ENCODE results near the gene MAGEF1. TPM values are rescaled to one million over a fixed set of nuclear protein-coding genes. Genes with fewer than 3 reads are reported as not detected.

MAGEF1 gene
- total RNA-seq, 1 experiment from 2014 or later: 59.1 TPM

DNA sequence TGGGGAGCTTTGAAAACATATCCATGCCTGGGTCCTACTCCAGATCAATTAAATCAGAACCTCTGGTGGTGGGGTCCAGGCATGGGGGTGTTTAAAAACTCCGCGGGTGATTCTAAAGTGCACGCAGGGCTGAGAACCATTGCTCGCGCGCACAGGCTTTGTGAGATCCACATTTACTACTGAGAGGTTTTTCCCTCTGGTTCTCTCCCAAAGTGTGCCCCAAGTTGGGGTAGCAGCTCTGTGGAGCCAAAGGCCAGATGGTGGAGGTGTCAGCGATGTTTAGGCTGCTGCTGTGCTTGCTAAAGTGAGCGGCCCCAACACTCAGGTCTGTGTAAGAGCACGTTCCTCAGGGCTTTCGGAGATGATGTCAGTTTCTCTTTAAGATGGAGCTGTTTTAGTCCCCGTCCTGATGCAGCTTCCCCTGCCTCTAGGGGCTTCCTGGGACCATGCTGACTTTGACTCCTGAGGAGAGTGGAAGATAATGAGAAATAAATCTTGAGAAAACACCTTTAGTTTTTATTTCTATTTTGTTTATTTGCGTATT, 13.4 kb upstream of the MAGEF1 start:
- Histone ChIP-seq H3K4me1 (peaks cover 5% of the 10 kb centered on the region; the same call in 1 of the 2 replicates), H3K36me3 (ENCODE audit: control insufficient read depth, insufficient read depth, low read length) (no peaks in the 10 kb centered on the region), H3K4me3 (ENCODE audit: low read depth, low read length) (no peak overlapping the region), H3K9me3 (no peaks in the 10 kb centered on the region), H3K27me3 (replicated peaks; ENCODE audit: control insufficient read depth, insufficient read depth, low read length) (no peaks in the 10 kb centered on the region)
- intact Hi-C loops (cut with micrococcal nuclease; ENCODE audit: unreplicated experiment): no loop called here
- H3K27ac Mint-ChIP-seq (ENCODE audit: unreplicated experiment): no peak overlapping the region
- DNase-seq: no peak
- ChIA-PET CTCF (interaction anchor here (0.6 to 2.3 kb wide), 2 partner anchors 164 kb away, joined by 3 to 10 read pairs; partner anchors contain the start of gene EPHB3), POLR2A (no interaction called here)
- H3K36me3 Mint-ChIP-seq (ENCODE audit: insufficient read depth, unreplicated experiment): no peaks in the 10 kb centered on the region
- no peak overlapping the region for H3K4me3 Mint-ChIP-seq (ENCODE audit: unreplicated experiment)
- H3K27me3 Mint-ChIP-seq (ENCODE audit: insufficient read depth, unreplicated experiment): no peaks in the 10 kb centered on the region
- no TSS peak for BruUV-seq (replicated peaks)
- H3K9me3 Mint-ChIP-seq (ENCODE audit: unreplicated experiment): no peaks in the 10 kb centered on the region
- TF ChIP-seq, protein P1, sequence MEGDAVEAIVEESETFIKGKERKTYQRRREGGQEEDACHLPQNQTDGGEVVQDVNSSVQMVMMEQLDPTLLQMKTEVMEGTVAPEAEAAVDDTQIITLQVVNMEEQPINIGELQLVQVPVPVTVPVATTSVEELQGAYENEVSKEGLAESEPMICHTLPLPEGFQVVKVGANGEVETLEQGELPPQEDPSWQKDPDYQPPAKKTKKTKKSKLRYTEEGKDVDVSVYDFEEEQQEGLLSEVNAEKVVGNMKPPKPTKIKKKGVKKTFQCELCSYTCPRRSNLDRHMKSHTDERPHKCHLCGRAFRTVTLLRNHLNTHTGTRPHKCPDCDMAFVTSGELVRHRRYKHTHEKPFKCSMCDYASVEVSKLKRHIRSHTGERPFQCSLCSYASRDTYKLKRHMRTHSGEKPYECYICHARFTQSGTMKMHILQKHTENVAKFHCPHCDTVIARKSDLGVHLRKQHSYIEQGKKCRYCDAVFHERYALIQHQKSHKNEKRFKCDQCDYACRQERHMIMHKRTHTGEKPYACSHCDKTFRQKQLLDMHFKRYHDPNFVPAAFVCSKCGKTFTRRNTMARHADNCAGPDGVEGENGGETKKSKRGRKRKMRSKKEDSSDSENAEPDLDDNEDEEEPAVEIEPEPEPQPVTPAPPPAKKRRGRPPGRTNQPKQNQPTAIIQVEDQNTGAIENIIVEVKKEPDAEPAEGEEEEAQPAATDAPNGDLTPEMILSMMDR (IDR thresholded peaks at IDR 0.05; ENCODE audit: insufficient read depth in 1 of 2, low read depth in 1 of 2, low read length in 1 of 2, severe bottlenecking in 1 of 2, unreplicated experiment in 1 of 2): no peak
- H3K4me1 Mint-ChIP-seq (ENCODE audit: low read depth, unreplicated experiment): no peaks in the 10 kb centered on the region

DNA sequence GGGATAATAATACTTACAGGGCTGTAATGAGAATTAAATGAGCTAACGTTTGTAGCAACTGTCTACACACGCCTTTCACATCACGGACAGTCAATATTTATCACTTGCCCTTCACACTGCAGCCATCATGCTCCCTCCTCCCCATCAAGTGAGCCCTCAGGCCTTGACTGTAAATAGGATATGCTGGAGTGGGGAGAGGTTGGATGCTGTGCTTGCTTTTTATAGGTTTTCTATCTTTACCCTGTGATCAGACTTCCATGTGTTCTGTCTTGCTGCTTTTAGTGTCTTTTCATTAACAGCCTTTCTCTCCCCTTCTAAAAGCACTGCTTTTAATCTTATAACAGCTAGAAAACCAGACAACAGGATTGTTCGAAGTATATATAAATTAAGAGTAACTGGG, 12.8 kb upstream of the MAGEF1 start:
- no peaks in the 10 kb centered on the region for H3K9me3 ChIP-seq
- Mint-ChIP-seq H3K9me3 (ENCODE audit: unreplicated experiment) (no peaks in the 10 kb centered on the region), H3K36me3 (ENCODE audit: insufficient read depth, unreplicated experiment) (no peaks in the 10 kb centered on the region), H3K27me3 (ENCODE audit: insufficient read depth, unreplicated experiment) (no peaks in the 10 kb centered on the region), H3K27ac (ENCODE audit: unreplicated experiment) (no peak overlapping the region), H3K4me3 (ENCODE audit: unreplicated experiment) (no peak overlapping the region), H3K4me1 (ENCODE audit: low read depth, unreplicated experiment) (no peaks in the 10 kb centered on the region)
- POLR2A ChIA-PET: no interaction called here
- no peaks in the 10 kb centered on the region for H3K36me3 ChIP-seq (ENCODE audit: control insufficient read depth, insufficient read depth, low read length)
- H3K4me3 ChIP-seq (ENCODE audit: low read depth, low read length): no peak overlapping the region
- no peaks in the 10 kb centered on the region for H3K27me3 ChIP-seq (replicated peaks; ENCODE audit: control insufficient read depth, insufficient read depth, low read length)
- DNase-seq: no peak
- peaks cover 5% of the 10 kb centered on the region; the same call in 1 of the 2 replicates for H3K4me1 ChIP-seq
- intact Hi-C loops (cut with micrococcal nuclease; ENCODE audit: unreplicated experiment): no loop called here
- CTCF ChIA-PET: interaction anchor here (2.3 kb wide), 1 partner anchor 163 kb away, joined by 10 read pairs; the partner anchor contains the start of gene EPHB3
- TF ChIP-seq, protein P1 (IDR thresholded peaks at IDR 0.05; ENCODE audit: insufficient read depth in 1 of 2, low read depth in 1 of 2, low read length in 1 of 2, severe bottlenecking in 1 of 2, unreplicated experiment in 1 of 2): no peak
- BruUV-seq (replicated peaks): no TSS peak

DNA sequence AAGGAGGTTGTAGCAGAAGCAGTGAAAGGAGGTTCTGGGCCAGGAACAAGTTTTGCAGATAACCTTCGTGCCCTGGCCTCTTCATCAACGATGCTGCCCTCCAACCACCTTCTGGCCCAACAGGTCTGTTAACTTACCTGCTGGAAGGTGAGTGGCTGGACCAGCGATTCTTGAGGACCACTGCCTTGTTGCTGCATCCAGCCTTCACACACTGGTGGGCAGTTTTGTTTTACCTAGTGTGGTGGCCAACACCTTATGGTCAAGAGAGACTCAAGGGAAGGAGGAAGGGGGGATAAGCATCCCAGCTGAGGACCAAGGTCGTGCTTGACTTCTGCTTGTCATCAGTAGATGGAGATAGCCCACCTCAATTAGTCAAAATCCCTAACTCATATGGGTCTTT, 7.8 kb upstream of the MAGEF1 start:
- ChIA-PET CTCF (no interaction called here), POLR2A (no interaction called here)
- Histone ChIP-seq H3K4me3 (ENCODE audit: low read depth, low read length) (no peak overlapping the region), H3K36me3 (ENCODE audit: control insufficient read depth, insufficient read depth, low read length) (no peaks in the 10 kb centered on the region), H3K4me1 (no peaks in the 10 kb centered on the region), H3K27me3 (replicated peaks; ENCODE audit: control insufficient read depth, insufficient read depth, low read length) (no peaks in the 10 kb centered on the region), H3K9me3 (no peaks in the 10 kb centered on the region)
- no peaks in the 10 kb centered on the region for H3K36me3 Mint-ChIP-seq (ENCODE audit: insufficient read depth, unreplicated experiment)
- intact Hi-C loops (cut with micrococcal nuclease; ENCODE audit: unreplicated experiment): no loop called here
- H3K4me1 Mint-ChIP-seq (ENCODE audit: low read depth, unreplicated experiment): no peaks in the 10 kb centered on the region
- no peaks in the 10 kb centered on the region for H3K27me3 Mint-ChIP-seq (ENCODE audit: insufficient read depth, unreplicated experiment)
- no peak for DNase-seq
- TF ChIP-seq, protein P1 (IDR thresholded peaks at IDR 0.05; ENCODE audit: insufficient read depth in 1 of 2, low read depth in 1 of 2, low read length in 1 of 2, severe bottlenecking in 1 of 2, unreplicated experiment in 1 of 2): no peak
- no peak overlapping the region for H3K4me3 Mint-ChIP-seq (ENCODE audit: unreplicated experiment)
- BruUV-seq (replicated peaks): no TSS peak
- no peak overlapping the region for H3K27ac Mint-ChIP-seq (ENCODE audit: unreplicated experiment)
- H3K9me3 Mint-ChIP-seq (ENCODE audit: unreplicated experiment): no peaks in the 10 kb centered on the region
